HCT116 (cell line): Measurements from ENCODE around the gene CALR3. TPM values are rescaled to one million over a fixed set of nuclear protein-coding genes. Genes with fewer than 3 reads are reported as not detected.

Experiments
- ATAC-seq: fragments of 200-7000 bp; cut with Tn5 transposase; 2 replicates; pipeline ENCODE4 v1.9.1; 2020; ENCODE audit warnings: mild to moderate bottlenecking, moderate library complexity
- BruUV-seq: library from RNA; stranded (reverse); fragments of 400-500 nt; replicated peaks from 2 replicates; lab custom pipeline; 2021; lab: Mats Ljungman, UMichigan
- CTCF ChIA-PET: fragments of 300-600 bp; sonication (Branson Sonifier 250); formaldehyde crosslinking; loops from one replicate; lab custom pipeline; 2021; ENCODE audit warnings: antibody characterized with exemption; lab: Charles Lee
- POLR2A ChIA-PET: fragments of 300-600, 350-600 bp; sonication (Branson Sonifier 250); formaldehyde crosslinking; loops from one replicate; lab custom pipeline; 2021; ENCODE audit warnings: antibody characterized with exemption; lab: Charles Lee
- RAD21 ChIA-PET, 2 experiments: fragments of 300-600 bp; sonication (Branson Sonifier 250); formaldehyde crosslinking; loops; one replicate each; lab custom pipeline; 2023; ENCODE audit warnings: low total read pairs in 2 of 2; ENCODE audit not compliant: uncharacterized antibody in 2 of 2, unreplicated experiment in 2 of 2, low non-redundant PET in 1 of 2; lab: Charles Lee
- DNase-seq: peaks from one replicate; pipeline ENCODE4 v3.0.0-alpha.2; 2010; ENCODE audit warnings: low read depth, low spot score
- H2AFZ ChIP-seq: fragments of 200-600 bp; shearing (Covaris generic), sonication (generic); 2 replicates; pipeline ENCODE4 v1.6.1; 2017; ENCODE audit warnings: low read depth, mixed run types, mixed read lengths, antibody characterized with exemption, low read length; ENCODE audit not compliant: poor library complexity, severe bottlenecking
- H3K27ac ChIP-seq: 2 replicates; pipeline ENCODE4 v1.5.1; 2012; ENCODE audit warnings: low read depth, low read length
- H3K27me3 ChIP-seq: fragments of 200-600 bp; sonication (generic); 2 replicates; pipeline ENCODE4 v1.6.1; 2016; ENCODE audit warnings: mixed run types, low read length, mixed read lengths; ENCODE audit not compliant: insufficient read depth
- H3K36me3 ChIP-seq, 2 experiments: fragments of 200-500 bp in 1 of 2; fragments of 200-600 bp in 1 of 2; sonication (Bioruptor generic) in 1 of 2; sonication (generic) in 1 of 2; 2 replicates each; pipeline versions ENCODE4 v1.5.1 to v1.6.1; 2014 to 2016; ENCODE audit warnings: low read length in 2 of 2, inconsistent platforms in 1 of 2, mixed read lengths in 1 of 2, mixed run types in 1 of 2; ENCODE audit not compliant: insufficient read depth in 2 of 2, control insufficient read depth in 1 of 2
- H3K4me1 ChIP-seq, 2 experiments: fragments of 200-600 bp in 1 of 2; sonication (generic) in 1 of 2; 2 replicates each; pipeline versions ENCODE4 v1.5.1 to v1.6.1; 2012 to 2017; ENCODE audit warnings: low read length in 2 of 2, inconsistent platforms in 1 of 2, mild to moderate bottlenecking in 1 of 2, mixed read lengths in 1 of 2, mixed run types in 1 of 2, moderate library complexity in 1 of 2; ENCODE audit not compliant: insufficient read depth in 2 of 2, control insufficient read depth in 1 of 2
- H3K4me2 ChIP-seq: fragments of 200-600 bp; sonication (generic); 2 replicates; pipeline ENCODE4 v1.6.1; 2017; ENCODE audit warnings: mixed run types, low read length, mixed read lengths
- H3K4me3 ChIP-seq, 2 experiments: fragments of 200-600 bp in 1 of 2; sonication (generic) in 1 of 2; replicated peaks in 1 of 2; 2 replicates each; pipeline ENCODE4 v1.5.1; 2011 to 2016; ENCODE audit warnings: low read length in 2 of 2, control low read depth in 1 of 2, low read depth in 1 of 2, mild to moderate bottlenecking in 1 of 2, mixed read lengths in 1 of 2, mixed run types in 1 of 2
- H3K79me2 ChIP-seq: fragments of 200-600 bp; sonication (generic); 2 replicates; pipeline ENCODE4 v1.6.1; 2017; ENCODE audit warnings: mild to moderate bottlenecking, mixed run types, low read length, moderate library complexity, mixed read lengths; ENCODE audit not compliant: insufficient read depth
- H3K9ac ChIP-seq: fragments of 200-600 bp; sonication (generic); 2 replicates; pipeline ENCODE4 v1.6.1; 2016; ENCODE audit warnings: low read length, mixed read lengths
- H3K9me2 ChIP-seq: fragments of 200-600 bp; sonication (generic), shearing (Covaris generic); 2 replicates; pipeline ENCODE4 v1.6.1; 2017; ENCODE audit warnings: mixed run types, mild to moderate bottlenecking, moderate library complexity; ENCODE audit not compliant: insufficient read depth
- H3K9me3 ChIP-seq, 2 experiments: fragments of 200-500 bp in 1 of 2; fragments of 200-600 bp in 1 of 2; sonication (Bioruptor generic) in 1 of 2; sonication (generic) in 1 of 2; 2 replicates each; pipeline ENCODE4 v1.6.1; 2014 to 2017; ENCODE audit warnings: low read length in 2 of 2, mixed read lengths in 2 of 2, inconsistent platforms in 1 of 2, low read depth in 1 of 2, mild to moderate bottlenecking in 1 of 2, mixed run types in 1 of 2, moderate library complexity in 1 of 2; ENCODE audit not compliant: control insufficient read depth in 1 of 2, insufficient read depth in 1 of 2
- H4K20me1 ChIP-seq: fragments of 200-600 bp; sonication (generic), shearing (Covaris generic); 2 replicates; pipeline ENCODE4 v1.6.1; 2017; ENCODE audit warnings: mixed run types, mild to moderate bottlenecking, moderate library complexity; ENCODE audit not compliant: insufficient read depth
- CBX3 ChIP-seq: IDR thresholded peaks from 2 replicates; pipeline ENCODE4 v1.6.1; 2012; ENCODE audit warnings: low read depth
- EGR1 ChIP-seq: IDR thresholded peaks from 2 replicates; pipeline ENCODE4 v1.6.1; 2012; ENCODE audit warnings: low read depth
- ELF1 ChIP-seq: IDR thresholded peaks from 2 replicates; pipeline ENCODE4 v1.6.1; 2012; ENCODE audit warnings: low read depth, borderline replicate concordance
- EZH2 ChIP-seq: fragments of 200-600 bp; sonication (generic); IDR thresholded peaks from 2 replicates; pipeline ENCODE4 v1.6.1; 2017; ENCODE audit warnings: antibody characterized with exemption, mixed run types
- EZH2phosphoT487 ChIP-seq: fragments of 200-600 bp; IDR thresholded peaks from 2 replicates; pipeline ENCODE4 v1.6.1; 2018; ENCODE audit warnings: antibody characterized with exemption, borderline replicate concordance
- POLR2A ChIP-seq: IDR thresholded peaks from 2 replicates; pipeline ENCODE4 v1.7.0; 2011; ENCODE audit warnings: borderline replicate concordance; ENCODE audit not compliant: insufficient read depth, insufficient read length; ENCODE audit errors: extremely low read depth
- POLR2AphosphoS5 ChIP-seq: IDR thresholded peaks from 2 replicates; pipeline ENCODE4 v1.6.1; 2011; ENCODE audit warnings: mild to moderate bottlenecking, low read depth, low read length, moderate library complexity
- RAD21 ChIP-seq: IDR thresholded peaks from 2 replicates; pipeline ENCODE4 v1.6.1; 2012; ENCODE audit warnings: low read depth, mild to moderate bottlenecking
- SIN3A ChIP-seq: IDR thresholded peaks from 2 replicates; pipeline ENCODE4 v1.6.1; 2012; ENCODE audit warnings: low read depth
- SP1 ChIP-seq: IDR thresholded peaks from 2 replicates; pipeline ENCODE4 v1.6.1; 2012; ENCODE audit warnings: low read depth
- SRF ChIP-seq: IDR thresholded peaks from 2 replicates; pipeline ENCODE4 v1.6.1; 2012; ENCODE audit warnings: low read depth
- TCF7L2 ChIP-seq: IDR thresholded peaks from 2 replicates; pipeline ENCODE4 v1.7.0; 2011; ENCODE audit warnings: borderline replicate concordance, inconsistent platforms; ENCODE audit not compliant: insufficient read depth, insufficient read length; ENCODE audit errors: extremely low read depth
- YY1 ChIP-seq: IDR thresholded peaks from 2 replicates; pipeline ENCODE4 v1.6.1; 2011; ENCODE audit warnings: low read length, low read depth, moderate library complexity, mild to moderate bottlenecking; ENCODE audit not compliant: insufficient replicate concordance; ENCODE audit errors: extremely low read depth
- ZFX ChIP-seq: fragments of 450-650 bp; IDR thresholded peaks from 2 replicates; pipeline ENCODE4 v1.6.1; 2017
- ZNF274 ChIP-seq: fragments of 200-500 bp; sonication (Bioruptor generic); IDR thresholded peaks from 2 replicates; pipeline ENCODE4 v1.6.1; 2014; ENCODE audit warnings: mild to moderate bottlenecking, low read depth, low read length, inconsistent platforms
- intact Hi-C: fragments of 100-400 bp; cut with micrococcal nuclease; formaldehyde crosslinking; loops from 2 replicates; pipeline ENCODE4 v1.10.0; 2022
- total RNA-seq: library from RNA; stranded (reverse); gene quantifications from one replicate; pipeline ENCODE4 v1.2.1, GENCODE V29; 2021; ENCODE audit not compliant: unreplicated experiment
- TF ChIP-seq, protein P1 (sequence below): IDR thresholded peaks from 2 replicates; pipeline ENCODE4 v1.6.1; 2012
- TF ChIP-seq, protein P2 (sequence below): IDR thresholded peaks from 2 replicates; pipeline ENCODE4 v1.6.1; 2012; ENCODE audit warnings: low read depth
- TF ChIP-seq, protein P3 (sequence below), 3 experiments: fragments of 200-600 bp in 1 of 3; sonication (generic) in 1 of 3; IDR thresholded peaks in 2 of 3; conservative IDR thresholded peaks in 1 of 3; 2 replicates each; pipeline ENCODE4 v1.5.1; 2012 to 2017; ENCODE audit warnings: low read depth in 2 of 3, low read length in 2 of 3, antibody characterized with exemption in 1 of 3, borderline replicate concordance in 1 of 3, control low read depth in 1 of 3, mild to moderate bottlenecking in 1 of 3, mixed read lengths in 1 of 3, mixed run types in 1 of 3, moderate library complexity in 1 of 3; ENCODE audit not compliant: insufficient read depth in 1 of 3
- TF ChIP-seq, protein P4 (sequence below): IDR thresholded peaks from 2 replicates; pipeline ENCODE4 v1.6.1; 2011; ENCODE audit warnings: mild to moderate bottlenecking, low read length, moderate library complexity; ENCODE audit not compliant: insufficient replicate concordance; ENCODE audit errors: extremely low read depth
- TF ChIP-seq, protein P5 (sequence below): IDR thresholded peaks from 2 replicates; pipeline ENCODE4 v1.6.1; 2012

CALR3 gene
- total RNA-seq, 1 experiment from 2014 or later, result not detected

DNA sequence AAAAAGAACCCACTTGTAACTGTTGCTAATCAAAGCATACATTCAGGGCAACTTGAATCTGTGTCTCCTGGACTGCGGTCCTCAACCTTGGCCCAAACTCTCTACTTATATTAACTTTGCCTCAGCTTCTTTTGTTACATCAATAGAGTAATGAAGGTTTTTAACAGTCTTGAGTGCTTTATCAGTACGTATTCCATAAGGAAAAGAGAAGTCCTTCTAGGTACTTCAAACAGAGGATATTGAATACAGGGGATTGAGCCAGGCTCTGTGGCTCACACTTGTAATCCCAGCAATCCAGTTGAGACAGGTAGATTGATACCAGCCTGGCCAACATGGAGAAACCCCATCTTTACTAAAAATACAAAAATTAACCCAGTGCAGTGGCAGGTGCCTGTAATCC, 23.0 kb downstream of the CALR3 start:
- H3K9me3 ChIP-seq, result no peaks in the 10 kb centered on the region; a peak in 1 of 4 replicates
- no peaks in the 10 kb centered on the region for H3K27me3 ChIP-seq
- H3K9ac ChIP-seq, result no peak overlapping the region
- POLR2A ChIA-PET, result no interaction called here
- no peak for ATAC-seq
- H3K4me1 ChIP-seq, result peaks cover 6 to 16% of the 10 kb centered on the region in 2 experiments; a peak in 3 of 4 replicates
- H3K27ac ChIP-seq, result no peak overlapping the region
- no peaks in the 10 kb centered on the region for H3K36me3 ChIP-seq
- peaks cover 35% of the 10 kb centered on the region for H3K79me2 ChIP-seq
- RAD21 ChIA-PET, result no interaction called here
- no peak overlapping the region for H2AFZ ChIP-seq
- no peak for TF ChIP-seq YY1
- TF ChIP-seq ELF1, result no peak
- no peak for TF ChIP-seq SP1
- TF ChIP-seq CBX3, result no peak; the same call in 1 of the 2 replicates
- TF ChIP-seq, protein P1, sequence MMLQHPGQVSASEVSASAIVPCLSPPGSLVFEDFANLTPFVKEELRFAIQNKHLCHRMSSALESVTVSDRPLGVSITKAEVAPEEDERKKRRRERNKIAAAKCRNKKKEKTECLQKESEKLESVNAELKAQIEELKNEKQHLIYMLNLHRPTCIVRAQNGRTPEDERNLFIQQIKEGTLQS, result no peak
- no peak for TF ChIP-seq ZNF274
- TF ChIP-seq EZH2phosphoT487, result no peak
- TF ChIP-seq POLR2AphosphoS5, result no peak
- no peak for TF ChIP-seq EZH2
- TF ChIP-seq, protein P2, sequence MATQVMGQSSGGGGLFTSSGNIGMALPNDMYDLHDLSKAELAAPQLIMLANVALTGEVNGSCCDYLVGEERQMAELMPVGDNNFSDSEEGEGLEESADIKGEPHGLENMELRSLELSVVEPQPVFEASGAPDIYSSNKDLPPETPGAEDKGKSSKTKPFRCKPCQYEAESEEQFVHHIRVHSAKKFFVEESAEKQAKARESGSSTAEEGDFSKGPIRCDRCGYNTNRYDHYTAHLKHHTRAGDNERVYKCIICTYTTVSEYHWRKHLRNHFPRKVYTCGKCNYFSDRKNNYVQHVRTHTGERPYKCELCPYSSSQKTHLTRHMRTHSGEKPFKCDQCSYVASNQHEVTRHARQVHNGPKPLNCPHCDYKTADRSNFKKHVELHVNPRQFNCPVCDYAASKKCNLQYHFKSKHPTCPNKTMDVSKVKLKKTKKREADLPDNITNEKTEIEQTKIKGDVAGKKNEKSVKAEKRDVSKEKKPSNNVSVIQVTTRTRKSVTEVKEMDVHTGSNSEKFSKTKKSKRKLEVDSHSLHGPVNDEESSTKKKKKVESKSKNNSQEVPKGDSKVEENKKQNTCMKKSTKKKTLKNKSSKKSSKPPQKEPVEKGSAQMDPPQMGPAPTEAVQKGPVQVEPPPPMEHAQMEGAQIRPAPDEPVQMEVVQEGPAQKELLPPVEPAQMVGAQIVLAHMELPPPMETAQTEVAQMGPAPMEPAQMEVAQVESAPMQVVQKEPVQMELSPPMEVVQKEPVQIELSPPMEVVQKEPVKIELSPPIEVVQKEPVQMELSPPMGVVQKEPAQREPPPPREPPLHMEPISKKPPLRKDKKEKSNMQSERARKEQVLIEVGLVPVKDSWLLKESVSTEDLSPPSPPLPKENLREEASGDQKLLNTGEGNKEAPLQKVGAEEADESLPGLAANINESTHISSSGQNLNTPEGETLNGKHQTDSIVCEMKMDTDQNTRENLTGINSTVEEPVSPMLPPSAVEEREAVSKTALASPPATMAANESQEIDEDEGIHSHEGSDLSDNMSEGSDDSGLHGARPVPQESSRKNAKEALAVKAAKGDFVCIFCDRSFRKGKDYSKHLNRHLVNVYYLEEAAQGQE, result no peak
- TF ChIP-seq TCF7L2, result no peak
- TF ChIP-seq, protein P3, sequence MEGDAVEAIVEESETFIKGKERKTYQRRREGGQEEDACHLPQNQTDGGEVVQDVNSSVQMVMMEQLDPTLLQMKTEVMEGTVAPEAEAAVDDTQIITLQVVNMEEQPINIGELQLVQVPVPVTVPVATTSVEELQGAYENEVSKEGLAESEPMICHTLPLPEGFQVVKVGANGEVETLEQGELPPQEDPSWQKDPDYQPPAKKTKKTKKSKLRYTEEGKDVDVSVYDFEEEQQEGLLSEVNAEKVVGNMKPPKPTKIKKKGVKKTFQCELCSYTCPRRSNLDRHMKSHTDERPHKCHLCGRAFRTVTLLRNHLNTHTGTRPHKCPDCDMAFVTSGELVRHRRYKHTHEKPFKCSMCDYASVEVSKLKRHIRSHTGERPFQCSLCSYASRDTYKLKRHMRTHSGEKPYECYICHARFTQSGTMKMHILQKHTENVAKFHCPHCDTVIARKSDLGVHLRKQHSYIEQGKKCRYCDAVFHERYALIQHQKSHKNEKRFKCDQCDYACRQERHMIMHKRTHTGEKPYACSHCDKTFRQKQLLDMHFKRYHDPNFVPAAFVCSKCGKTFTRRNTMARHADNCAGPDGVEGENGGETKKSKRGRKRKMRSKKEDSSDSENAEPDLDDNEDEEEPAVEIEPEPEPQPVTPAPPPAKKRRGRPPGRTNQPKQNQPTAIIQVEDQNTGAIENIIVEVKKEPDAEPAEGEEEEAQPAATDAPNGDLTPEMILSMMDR (IDR thresholded peaks at IDR 0.05 in 2 of 3, conservative IDR thresholded peaks at IDR 0.05 in 1 of 3; ENCODE audit: borderline replicate concordance in 1 of 3, insufficient read depth in 1 of 3, low read depth in 2 of 3, low read length in 2 of 3), result no peak
- TF ChIP-seq SRF, result no peak
- TF ChIP-seq, protein P4, sequence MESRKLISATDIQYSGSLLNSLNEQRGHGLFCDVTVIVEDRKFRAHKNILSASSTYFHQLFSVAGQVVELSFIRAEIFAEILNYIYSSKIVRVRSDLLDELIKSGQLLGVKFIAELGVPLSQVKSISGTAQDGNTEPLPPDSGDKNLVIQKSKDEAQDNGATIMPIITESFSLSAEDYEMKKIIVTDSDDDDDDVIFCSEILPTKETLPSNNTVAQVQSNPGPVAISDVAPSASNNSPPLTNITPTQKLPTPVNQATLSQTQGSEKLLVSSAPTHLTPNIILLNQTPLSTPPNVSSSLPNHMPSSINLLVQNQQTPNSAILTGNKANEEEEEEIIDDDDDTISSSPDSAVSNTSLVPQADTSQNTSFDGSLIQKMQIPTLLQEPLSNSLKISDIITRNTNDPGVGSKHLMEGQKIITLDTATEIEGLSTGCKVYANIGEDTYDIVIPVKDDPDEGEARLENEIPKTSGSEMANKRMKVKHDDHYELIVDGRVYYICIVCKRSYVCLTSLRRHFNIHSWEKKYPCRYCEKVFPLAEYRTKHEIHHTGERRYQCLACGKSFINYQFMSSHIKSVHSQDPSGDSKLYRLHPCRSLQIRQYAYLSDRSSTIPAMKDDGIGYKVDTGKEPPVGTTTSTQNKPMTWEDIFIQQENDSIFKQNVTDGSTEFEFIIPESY, result no peak
- no peak for TF ChIP-seq RAD21
- no peak for TF ChIP-seq SIN3A
- no peak for TF ChIP-seq ZFX
- no peak for TF ChIP-seq POLR2A
- TF ChIP-seq, protein P5, sequence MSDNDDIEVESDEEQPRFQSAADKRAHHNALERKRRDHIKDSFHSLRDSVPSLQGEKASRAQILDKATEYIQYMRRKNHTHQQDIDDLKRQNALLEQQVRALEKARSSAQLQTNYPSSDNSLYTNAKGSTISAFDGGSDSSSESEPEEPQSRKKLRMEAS, result no peak
- no peak for TF ChIP-seq EGR1
- TF ChIP-seq, all 23 proteins: peak for 0
- H4K20me1 ChIP-seq, result no peaks in the 10 kb centered on the region
- CTCF ChIA-PET, result no interaction called here
- H3K4me3 ChIP-seq, result no peak overlapping the region
- DNase-seq, result no peak
- no peak overlapping the region for H3K4me2 ChIP-seq
- BruUV-seq, result no TSS peak
- no peaks in the 10 kb centered on the region for H3K9me2 ChIP-seq
- intact Hi-C loops, result no loop called here
